ENCODE results near the gene VGLL3. TPM values are rescaled to one million over a fixed set of nuclear protein-coding genes. Genes with fewer than 3 reads are reported as not detected.
A peak's percentile ranks its signal among the peaks of the same experiment; 100 is the strongest.

VGLL3 gene
- total RNA-seq, 1 donor from 2014 or later, result 17.7 TPM

DNA sequence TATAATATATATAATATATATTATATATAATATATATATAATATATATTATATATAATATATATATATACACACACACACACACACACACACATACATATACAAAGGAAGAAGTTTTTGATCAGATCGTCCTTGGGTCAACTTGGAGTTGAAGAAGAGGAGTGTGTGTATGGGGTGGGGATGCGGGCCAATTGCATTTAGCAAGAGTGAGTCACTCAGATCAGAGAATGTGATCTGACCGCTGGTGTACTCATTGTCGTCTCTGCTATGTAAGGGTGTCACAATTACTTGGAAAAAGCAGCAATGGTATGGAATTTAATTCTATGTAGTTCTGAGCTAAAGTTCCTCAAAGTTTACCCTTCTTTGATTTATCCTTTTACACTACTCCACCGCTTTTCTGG, 4.6 kb upstream of the VGLL3 start:
- H3K27me3 ChIP-seq, result no peaks in the 10 kb centered on the region
- no peaks in the 10 kb centered on the region for H3K36me3 ChIP-seq
- no peak overlapping the region for H3K27ac ChIP-seq
- no peaks in the 10 kb centered on the region for H3K4me1 ChIP-seq
- no peak overlapping the region for H3K4me3 ChIP-seq
- DNase-seq (ENCODE audit: extremely low spot score in 2 of 2), result no peak
- no peaks in the 10 kb centered on the region for H3K9me3 ChIP-seq
- intact Hi-C loops (cut with DNase I), result no loop called here
- TF ChIP-seq, protein P1, sequence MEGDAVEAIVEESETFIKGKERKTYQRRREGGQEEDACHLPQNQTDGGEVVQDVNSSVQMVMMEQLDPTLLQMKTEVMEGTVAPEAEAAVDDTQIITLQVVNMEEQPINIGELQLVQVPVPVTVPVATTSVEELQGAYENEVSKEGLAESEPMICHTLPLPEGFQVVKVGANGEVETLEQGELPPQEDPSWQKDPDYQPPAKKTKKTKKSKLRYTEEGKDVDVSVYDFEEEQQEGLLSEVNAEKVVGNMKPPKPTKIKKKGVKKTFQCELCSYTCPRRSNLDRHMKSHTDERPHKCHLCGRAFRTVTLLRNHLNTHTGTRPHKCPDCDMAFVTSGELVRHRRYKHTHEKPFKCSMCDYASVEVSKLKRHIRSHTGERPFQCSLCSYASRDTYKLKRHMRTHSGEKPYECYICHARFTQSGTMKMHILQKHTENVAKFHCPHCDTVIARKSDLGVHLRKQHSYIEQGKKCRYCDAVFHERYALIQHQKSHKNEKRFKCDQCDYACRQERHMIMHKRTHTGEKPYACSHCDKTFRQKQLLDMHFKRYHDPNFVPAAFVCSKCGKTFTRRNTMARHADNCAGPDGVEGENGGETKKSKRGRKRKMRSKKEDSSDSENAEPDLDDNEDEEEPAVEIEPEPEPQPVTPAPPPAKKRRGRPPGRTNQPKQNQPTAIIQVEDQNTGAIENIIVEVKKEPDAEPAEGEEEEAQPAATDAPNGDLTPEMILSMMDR (IDR thresholded peaks at IDR 0.05), result no peak
- no peak for TF ChIP-seq POLR2AphosphoS5 (IDR thresholded peaks at IDR 0.05; ENCODE audit: insufficient read depth in 1 of 2, low read depth in 1 of 2)
- TF ChIP-seq POLR2A (IDR thresholded peaks at IDR 0.05), result no peak

DNA sequence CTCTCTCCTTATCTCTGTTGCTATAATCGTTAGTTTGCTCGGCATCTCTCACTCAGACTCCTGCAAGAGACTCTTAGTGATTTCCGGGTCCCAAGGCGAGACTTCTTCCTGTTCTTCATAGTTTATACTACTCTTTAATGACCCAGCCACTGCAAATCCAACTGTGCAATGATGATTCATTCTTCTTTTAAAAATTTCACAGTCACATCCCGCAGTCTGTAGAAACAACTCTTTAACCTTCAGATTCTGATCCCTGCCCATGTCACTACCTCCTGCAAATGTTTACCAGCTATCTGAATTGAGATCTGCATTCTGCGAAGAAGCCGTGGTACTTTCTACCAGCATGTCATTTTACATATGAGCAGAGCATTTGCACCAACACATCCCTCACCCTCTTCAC, 2.8 kb upstream of the VGLL3 start:
- Histone ChIP-seq H3K36me3 (no peaks in the 10 kb centered on the region), H3K9me3 (no peaks in the 10 kb centered on the region), H3K4me1 (peaks cover 6% of the 10 kb centered on the region), H3K4me3 (peak overlapping the region in 1 of 2 donors; percentile 8), H3K27me3 (no peaks in the 10 kb centered on the region), H3K27ac (no peak overlapping the region)
- TF ChIP-seq, protein P1 (IDR thresholded peaks at IDR 0.05), result no peak
- TF ChIP-seq POLR2A (IDR thresholded peaks at IDR 0.05) (no peak), POLR2AphosphoS5 (IDR thresholded peaks at IDR 0.05; ENCODE audit: insufficient read depth in 1 of 2, low read depth in 1 of 2) (no peak)
- intact Hi-C loops (cut with DNase I), result no loop called here
- DNase-seq (ENCODE audit: extremely low spot score in 2 of 2), result no peak

GRCh38 chr3:86991840-86992435, 989 bp upstream of the VGLL3 start:
- Histone ChIP-seq H3K4me1 (peaks cover 6% of the 10 kb centered on the region), H3K27me3 (no peaks in the 10 kb centered on the region), H3K4me3 (peak overlapping the region; percentile 59 to 70), H3K9me3 (no peaks in the 10 kb centered on the region), H3K36me3 (no peaks in the 10 kb centered on the region), H3K27ac (peak overlapping the region; percentile 77)
- TF ChIP-seq POLR2A (IDR thresholded peaks at IDR 0.05), result no peak
- TF ChIP-seq, protein P1 (IDR thresholded peaks at IDR 0.05), result no peak
- no peak for TF ChIP-seq POLR2AphosphoS5 (IDR thresholded peaks at IDR 0.05; ENCODE audit: insufficient read depth in 1 of 2, low read depth in 1 of 2)
- DNase-seq (ENCODE audit: extremely low spot score in 2 of 2), result no peak
- intact Hi-C loops (cut with DNase I), result no loop called here

- no peaks in the 10 kb centered on the region for H3K9me3 ChIP-seq
- DNase-seq (ENCODE audit: extremely low spot score in 2 of 2), result no peak
- TF ChIP-seq POLR2AphosphoS5 (IDR thresholded peaks at IDR 0.05; ENCODE audit: insufficient read depth in 1 of 2, low read depth in 1 of 2), result peak in 1 of 2 donors; percentile 43
- TF ChIP-seq, protein P1 (IDR thresholded peaks at IDR 0.05), result no peak
- no peaks in the 10 kb centered on the region for H3K27me3 ChIP-seq
- H3K4me3 ChIP-seq, result peak overlapping the region; percentile 59 to 70
- no peaks in the 10 kb centered on the region for H3K36me3 ChIP-seq
- intact Hi-C loops (cut with DNase I), result no loop called here
- H3K4me1 ChIP-seq, result peaks cover 6% of the 10 kb centered on the region
- peak overlapping the region; percentile 77 for H3K27ac ChIP-seq
Observed at GRCh38 chr3:86991482-86991815, 500 bp upstream of the VGLL3 start.

- DNase-seq (ENCODE audit: extremely low spot score in 2 of 2), result no peak
- H3K36me3 ChIP-seq, result no peaks in the 10 kb centered on the region
- peak overlapping the region; percentile 59 to 70 for H3K4me3 ChIP-seq
- H3K4me1 ChIP-seq, result peaks cover 6% of the 10 kb centered on the region
- intact Hi-C loops (cut with DNase I), result no loop called here
- TF ChIP-seq POLR2AphosphoS5 (IDR thresholded peaks at IDR 0.05; ENCODE audit: insufficient read depth in 1 of 2, low read depth in 1 of 2) (no peak), POLR2A (IDR thresholded peaks at IDR 0.05) (no peak)
- TF ChIP-seq, protein P1 (IDR thresholded peaks at IDR 0.05), result no peak
- no peaks in the 10 kb centered on the region for H3K9me3 ChIP-seq
- H3K27ac ChIP-seq, result peak overlapping the region; percentile 77
- H3K27me3 ChIP-seq, result no peaks in the 10 kb centered on the region
Observed at GRCh38 chr3:86990012-86990733, 776 bp downstream of the VGLL3 start.

Measured in vagina (tissue), 2 donors.